Type B pancreatic cell (in vitro differentiated cells): ENCODE measurements around the gene IFIT3. TPM values are rescaled to one million over a fixed set of nuclear protein-coding genes. Genes with fewer than 3 reads are reported as not detected.
"Not testable (repeated sequence)": the region's sequence is repeated elsewhere in the genome, so short reads cannot be mapped to it uniquely, and the experiment has no call there.

ENCODE experiments used
- DNase-seq: peaks from one replicate; pipeline ENCODE4 v3.0.0; 2021; ENCODE audit warnings: mixed read lengths; ENCODE audit not compliant: unreplicated experiment; ENCODE audit errors: extremely low spot score
- H3K27ac Mint-ChIP-seq: 2 replicates; pipeline ENCODE4 v1.8.0; 2021; ENCODE audit warnings: mild to moderate bottlenecking, mixed read lengths
- H3K27me3 Mint-ChIP-seq: 2 replicates; pipeline ENCODE4 v1.8.0; 2021; ENCODE audit warnings: mixed read lengths
- H3K36me3 Mint-ChIP-seq: 2 replicates; pipeline ENCODE4 v1.8.0; 2021; ENCODE audit warnings: mixed read lengths
- H3K4me1 Mint-ChIP-seq: one replicate; pipeline ENCODE4 v1.8.0; 2021; ENCODE audit warnings: mixed read lengths; ENCODE audit not compliant: unreplicated experiment
- H3K4me3 Mint-ChIP-seq: 2 replicates; pipeline ENCODE4 v1.8.0; 2021; ENCODE audit warnings: mild to moderate bottlenecking, mixed read lengths
- H3K9me3 Mint-ChIP-seq: 2 replicates; pipeline ENCODE4 v1.8.0; 2021; ENCODE audit warnings: mixed read lengths
- total RNA-seq: library from RNA; stranded (reverse); gene quantifications from 2 replicates; pipeline ENCODE4 v1.2.1, GENCODE V29; 2021; ENCODE audit warnings: low replicate concordance
- TF ChIP-seq, protein P1 (sequence below): fragments of 200-600 bp; sonication (generic); conservative IDR thresholded peaks from 2 replicates; pipeline ENCODE4 v1.5.0; 2021; ENCODE audit warnings: antibody characterized with exemption, mild to moderate bottlenecking

IFIT3 gene
- total RNA-seq, 1 donor from 2014 or later: 4.9 TPM

DNA sequence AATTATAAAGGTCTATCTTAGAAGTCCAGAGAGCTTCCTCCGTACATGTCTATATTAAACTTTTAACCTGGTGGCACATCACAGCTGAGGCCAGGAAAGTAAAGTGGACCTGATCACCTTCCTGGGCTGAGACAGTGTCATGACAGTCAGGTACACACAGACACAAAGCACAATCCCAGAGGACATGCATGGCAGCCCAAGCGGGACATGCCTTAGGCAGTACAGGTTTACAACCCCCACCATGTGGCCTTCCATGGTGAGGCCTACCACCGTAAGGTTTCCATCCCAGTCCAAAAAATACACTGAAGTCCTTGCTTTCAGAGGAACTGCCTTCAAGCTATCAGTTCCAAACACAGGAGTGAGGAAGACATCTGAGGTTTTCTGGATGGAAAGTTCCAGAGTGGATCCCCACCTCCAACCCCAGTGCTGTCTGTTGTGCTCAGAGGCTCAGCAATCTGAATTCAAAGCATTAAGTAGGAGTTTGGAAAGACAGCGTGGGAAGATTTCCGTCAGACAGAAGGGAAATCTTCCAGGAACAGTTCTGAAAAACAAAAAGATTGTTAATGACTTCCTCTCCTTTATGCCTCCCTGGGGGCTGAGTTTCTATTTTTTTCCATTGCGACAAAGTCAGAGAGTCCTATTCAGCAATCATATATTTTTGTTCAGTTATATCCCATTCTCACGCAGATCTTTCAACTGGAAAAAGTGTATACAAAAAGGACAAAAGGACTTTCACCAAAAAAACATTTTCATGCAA lies 20.1 kb downstream of the IFIT3 start:
- no peak for DNase-seq
- H3K27ac Mint-ChIP-seq: no peak overlapping the region
- TF ChIP-seq, protein P1, sequence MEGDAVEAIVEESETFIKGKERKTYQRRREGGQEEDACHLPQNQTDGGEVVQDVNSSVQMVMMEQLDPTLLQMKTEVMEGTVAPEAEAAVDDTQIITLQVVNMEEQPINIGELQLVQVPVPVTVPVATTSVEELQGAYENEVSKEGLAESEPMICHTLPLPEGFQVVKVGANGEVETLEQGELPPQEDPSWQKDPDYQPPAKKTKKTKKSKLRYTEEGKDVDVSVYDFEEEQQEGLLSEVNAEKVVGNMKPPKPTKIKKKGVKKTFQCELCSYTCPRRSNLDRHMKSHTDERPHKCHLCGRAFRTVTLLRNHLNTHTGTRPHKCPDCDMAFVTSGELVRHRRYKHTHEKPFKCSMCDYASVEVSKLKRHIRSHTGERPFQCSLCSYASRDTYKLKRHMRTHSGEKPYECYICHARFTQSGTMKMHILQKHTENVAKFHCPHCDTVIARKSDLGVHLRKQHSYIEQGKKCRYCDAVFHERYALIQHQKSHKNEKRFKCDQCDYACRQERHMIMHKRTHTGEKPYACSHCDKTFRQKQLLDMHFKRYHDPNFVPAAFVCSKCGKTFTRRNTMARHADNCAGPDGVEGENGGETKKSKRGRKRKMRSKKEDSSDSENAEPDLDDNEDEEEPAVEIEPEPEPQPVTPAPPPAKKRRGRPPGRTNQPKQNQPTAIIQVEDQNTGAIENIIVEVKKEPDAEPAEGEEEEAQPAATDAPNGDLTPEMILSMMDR: no peak
- no peaks in the 10 kb centered on the region for H3K9me3 Mint-ChIP-seq
- peaks cover 57% of the 10 kb centered on the region for H3K4me1 Mint-ChIP-seq
- no peaks in the 10 kb centered on the region for H3K27me3 Mint-ChIP-seq
- H3K4me3 Mint-ChIP-seq: no peak overlapping the region
- H3K36me3 Mint-ChIP-seq: no peaks in the 10 kb centered on the region

DNA sequence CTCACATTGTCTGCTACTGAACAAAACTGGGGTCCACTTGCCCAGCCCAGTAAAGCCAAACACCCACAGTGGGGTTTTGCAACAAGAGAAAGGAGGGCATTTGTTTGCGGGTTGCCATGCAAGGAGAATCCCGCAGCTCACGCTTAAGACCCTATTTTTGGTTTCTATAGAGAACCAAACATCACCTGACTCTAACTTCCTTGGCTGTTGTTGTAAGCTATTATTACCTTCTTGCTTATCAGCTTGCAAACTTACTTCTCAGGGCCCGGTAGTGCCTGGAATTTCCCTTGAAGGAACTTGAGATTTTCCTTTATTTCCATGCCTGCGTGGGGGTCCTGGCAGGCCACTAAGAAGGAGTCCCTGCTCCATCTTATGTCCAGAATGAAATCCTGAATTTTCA lies 20.7 kb downstream of the IFIT3 start:
- no peak for DNase-seq
- Mint-ChIP-seq H3K27ac (no peak overlapping the region), H3K36me3 (no peaks in the 10 kb centered on the region), H3K4me1 (peaks cover 52% of the 10 kb centered on the region), H3K27me3 (no peaks in the 10 kb centered on the region), H3K4me3 (no peak overlapping the region), H3K9me3 (no peaks in the 10 kb centered on the region)
- TF ChIP-seq, protein P1: no peak

DNA sequence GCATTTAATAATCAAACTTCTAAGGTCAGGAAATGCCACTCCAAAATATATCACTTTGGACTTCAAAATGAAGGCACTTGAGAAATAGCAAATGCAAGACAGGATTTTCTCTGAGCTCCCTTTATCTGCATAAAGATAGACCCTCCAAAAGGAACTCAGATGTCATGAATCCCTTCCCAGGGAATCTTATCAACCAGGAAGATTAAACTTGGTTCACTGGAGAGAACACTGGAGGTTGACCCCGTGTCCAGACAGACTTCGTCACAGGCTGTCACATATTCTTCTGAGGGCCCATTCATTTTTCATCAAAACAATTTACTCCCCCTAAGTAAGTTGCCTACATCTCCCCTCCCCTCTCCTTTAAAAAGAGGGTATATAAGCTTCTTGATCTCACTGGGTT lies 21.2 kb downstream of the IFIT3 start:
- H3K9me3 Mint-ChIP-seq: peaks cover 2% of the 10 kb centered on the region
- TF ChIP-seq, protein P1: no peak
- no peak overlapping the region for H3K27ac Mint-ChIP-seq
- H3K4me3 Mint-ChIP-seq: no peak overlapping the region
- DNase-seq: no peak
- peaks cover 2% of the 10 kb centered on the region for H3K36me3 Mint-ChIP-seq
- H3K4me1 Mint-ChIP-seq: peaks cover 51% of the 10 kb centered on the region
- no peaks in the 10 kb centered on the region for H3K27me3 Mint-ChIP-seq

DNA sequence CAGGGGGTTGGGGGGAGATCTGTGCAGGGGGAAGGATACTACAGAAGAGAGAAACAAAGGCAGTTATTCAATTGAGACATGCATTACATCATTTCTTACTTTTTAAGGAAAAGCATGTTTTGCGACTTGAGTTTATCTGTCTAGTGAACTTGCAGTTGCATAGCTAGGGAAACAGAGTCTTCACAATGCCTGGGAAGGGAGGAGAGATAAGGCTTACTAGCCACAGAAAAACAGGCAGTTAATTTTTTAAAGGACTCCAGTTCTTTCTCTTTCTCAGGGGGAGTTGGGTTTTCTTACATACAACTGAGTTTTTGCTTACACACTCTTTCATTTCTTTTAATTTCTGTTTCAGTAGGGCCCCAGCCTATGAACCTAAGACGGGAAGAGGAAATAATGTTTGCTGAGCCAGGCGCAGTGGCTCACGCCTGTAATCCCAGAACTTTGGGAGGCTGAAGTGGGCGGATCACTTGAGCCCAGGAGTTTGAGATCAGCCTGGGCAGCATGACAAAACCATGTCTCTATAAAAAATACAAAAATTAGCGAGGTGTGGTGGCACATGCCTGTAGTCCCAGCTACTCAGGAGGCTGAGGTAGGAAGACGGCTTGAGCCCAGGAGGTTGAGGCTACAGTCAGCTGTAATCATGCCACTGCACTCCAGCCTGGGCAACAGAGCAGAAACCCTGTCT lies 23.0 kb downstream of the IFIT3 start:
- peaks cover 51% of the 10 kb centered on the region for H3K4me1 Mint-ChIP-seq
- DNase-seq, H3K27me3 Mint-ChIP-seq, H3K36me3 Mint-ChIP-seq, H3K9me3 Mint-ChIP-seq: not testable (repeated sequence)
- peak overlapping the region; percentile 98 for H3K27ac Mint-ChIP-seq
- peak overlapping the region; percentile 5 for H3K4me3 Mint-ChIP-seq

DNA sequence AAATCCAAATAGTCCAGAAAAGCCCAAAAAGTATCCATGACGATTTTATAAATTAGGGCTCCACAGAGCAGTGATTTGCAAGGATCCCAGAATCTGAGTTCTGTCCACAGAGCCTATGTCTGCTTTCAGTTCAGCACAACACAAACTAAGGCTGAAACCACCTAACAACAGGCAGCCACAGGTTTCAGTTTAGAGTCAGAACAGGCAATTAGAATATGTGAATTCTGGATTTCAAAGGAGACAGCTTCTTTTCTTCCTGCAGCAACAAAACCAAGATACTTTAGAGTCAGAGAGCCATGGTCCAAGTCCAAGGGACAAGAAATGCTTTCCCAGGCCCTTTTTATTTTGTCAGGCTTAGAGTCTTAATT lies 23.6 kb downstream of the IFIT3 start:
- Mint-ChIP-seq H3K4me1 (peaks cover 49% of the 10 kb centered on the region), H3K9me3 (peaks cover 5% of the 10 kb centered on the region), H3K36me3 (peaks cover 5% of the 10 kb centered on the region), H3K4me3 (peak overlapping the region; percentile 81), H3K27ac (peak overlapping the region; percentile 98), H3K27me3 (no peaks in the 10 kb centered on the region)
- DNase-seq: no peak
- TF ChIP-seq, protein P1: no peak

DNA sequence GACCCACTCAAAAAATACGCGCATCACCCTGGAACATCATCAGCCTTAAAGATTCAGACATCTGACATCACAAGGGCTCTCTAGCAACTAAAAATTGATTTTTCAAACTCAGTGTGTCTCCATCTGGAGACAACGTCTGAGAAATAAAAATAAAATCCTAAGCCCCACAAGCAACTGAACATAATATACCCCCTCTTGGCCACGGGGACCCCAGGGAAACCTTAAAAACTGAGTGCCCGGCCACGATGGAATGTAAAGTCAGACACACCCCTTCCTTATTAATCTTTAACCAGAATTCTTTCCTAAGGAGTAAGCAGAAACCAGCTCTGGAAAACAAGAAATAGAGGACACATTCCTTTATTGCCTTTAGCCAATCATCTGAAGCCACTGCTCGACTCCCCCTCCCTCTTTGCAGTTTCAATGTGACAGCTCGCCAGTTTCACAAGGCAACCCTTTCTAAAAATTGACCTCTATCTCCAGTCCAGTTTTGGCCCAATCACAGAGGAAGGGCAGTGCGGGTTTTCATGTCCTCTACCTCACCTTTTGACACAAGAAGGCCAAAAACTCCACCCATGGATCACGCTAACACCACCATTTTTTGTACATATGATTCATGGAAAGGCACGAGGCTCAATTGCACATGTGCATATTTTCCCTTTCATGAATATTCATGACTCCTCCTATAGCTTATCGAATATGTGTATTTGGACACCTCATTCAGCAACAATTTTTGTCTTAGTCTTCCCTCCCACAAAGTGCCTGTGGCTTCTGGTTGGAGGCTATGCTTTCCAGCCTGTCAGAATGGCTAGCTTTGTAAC lies 24.2 kb downstream of the IFIT3 start:
- TF ChIP-seq, protein P1: no peak
- Mint-ChIP-seq H3K4me1 (peaks cover 44% of the 10 kb centered on the region), H3K4me3 (peak overlapping the region; percentile 81), H3K9me3 (peaks cover 5% of the 10 kb centered on the region), H3K36me3 (peaks cover 5% of the 10 kb centered on the region), H3K27me3 (no peaks in the 10 kb centered on the region), H3K27ac (peak overlapping the region; percentile 98)
- no peak for DNase-seq
